Tibial nerve (tissue), 4 donors: ENCODE results near the gene ST8SIA5. TPM values are rescaled to one million over a fixed set of nuclear protein-coding genes. Genes with fewer than 3 reads are reported as not detected.

Experiments used
- DNase-seq, 2 donors: peaks; one replicate each; pipeline ENCODE4 v3.0.0-alpha.2; 2019; ENCODE audit warnings: low spot score in 2 of 2
- H3K27ac ChIP-seq, 4 donors: fragments of 200-600 bp; sonication (generic) in 3 of 4; one replicate each; pipeline ENCODE4 v1.5.1; 2017 to 2019; ENCODE audit warnings: mild to moderate bottlenecking in 1 of 4
- H3K27me3 ChIP-seq, 2 donors: fragments of 200-600 bp; sonication (generic) in 1 of 2; one replicate each; pipeline versions ENCODE4 v1.5.1 to v1.6.0; 2017 to 2019
- H3K36me3 ChIP-seq, 3 donors: fragments of 200-600 bp; sonication (generic); one replicate each; pipeline ENCODE4 v1.5.1; 2018 to 2019
- H3K4me1 ChIP-seq, 4 donors: fragments of 200-600 bp; sonication (generic) in 3 of 4; one replicate each; pipeline ENCODE4 v1.5.1; 2017 to 2019
- H3K4me3 ChIP-seq, 4 donors: fragments of 200-600 bp; sonication (generic) in 3 of 4; one replicate each; pipeline ENCODE4 v1.5.1; 2017 to 2019; ENCODE audit warnings: mild to moderate bottlenecking in 1 of 4, moderate library complexity in 1 of 4
- H3K9me3 ChIP-seq, 4 donors: fragments of 200-600 bp; sonication (generic) in 3 of 4; one replicate each; pipeline ENCODE4 v1.5.1; 2017 to 2019
- CTCF ChIP-seq, 5 experiments: fragments of 200-600 bp in 3 of 5; fragments of 450-650 bp in 2 of 5; sonication (generic) in 3 of 5; IDR thresholded peaks; one replicate each; pipeline ENCODE4 v1.5.1; 2016 to 2019; ENCODE audit warnings: antibody characterized with exemption in 5 of 5, mild to moderate bottlenecking in 3 of 5, moderate library complexity in 2 of 5
- EP300 ChIP-seq, 2 donors: sonication (generic); formaldehyde crosslinking; IDR thresholded peaks; one replicate each; pipeline ENCODE4 v1.6.1; 2017; ENCODE audit warnings: antibody characterized with exemption in 2 of 2, mild to moderate bottlenecking in 1 of 2
- POLR2A ChIP-seq, 2 donors: fragments of 450-650 bp; IDR thresholded peaks; one replicate each; pipeline ENCODE4 v1.6.1; 2017; ENCODE audit warnings: antibody characterized with exemption in 2 of 2, mild to moderate bottlenecking in 2 of 2, moderate library complexity in 2 of 2
- WGBS, 2 donors: methylation state at CpG; one replicate each; pipeline ENCODE4 v1.1.5; 2018; 5-methylcytosine and 5-hydroxymethylcytosine counted together
- total RNA-seq, 4 donors: library from RNA; depleted of rRNA; stranded (reverse); fragments of >200 nt; gene quantifications; one replicate each; pipeline ENCODE4 v1.1.0, GENCODE V29; 2016

Gene ST8SIA5
- total RNA-seq, 4 donors from 2014 or later = not detected

GRCh38 chr18:46659484-46659883 is 97.4 kb downstream of the ST8SIA5 start:
- Histone ChIP-seq H3K36me3 (no peaks in the 10 kb centered on the region), H3K27me3 (no peaks in the 10 kb centered on the region), H3K9me3 (no peaks in the 10 kb centered on the region), H3K27ac (no peak overlapping the region), H3K4me1 (no peaks in the 10 kb centered on the region), H3K4me3 (no peak overlapping the region)
- DNase-seq = no peak
- WGBS, 2 donors = 93 to 95% methylated on average over 3 of the region's 3 CpGs
- TF ChIP-seq EP300 (IDR thresholded peaks at IDR 0.05) (no peak), CTCF (IDR thresholded peaks at IDR 0.05) (no peak), POLR2A (IDR thresholded peaks at IDR 0.05) (no peak)

- Histone ChIP-seq H3K4me1 (no peaks in the 10 kb centered on the region), H3K9me3 (no peaks in the 10 kb centered on the region), H3K27ac (no peak within 1 kb of the TSS), H3K36me3 (no peaks in the 10 kb centered on the region), H3K27me3 (no peaks in the 10 kb centered on the region), H3K4me3 (no peak within 1 kb of the TSS)
- WGBS, 2 donors = 77 to 79% methylated on average over 25 of the region's 25 CpGs
- DNase-seq = no peak
- TF ChIP-seq EP300 (IDR thresholded peaks at IDR 0.05) (no peak), CTCF (IDR thresholded peaks at IDR 0.05) (no peak), POLR2A (IDR thresholded peaks at IDR 0.05) (no peak)
These were observed 99.5 kb downstream of the ST8SIA5 start, which contains the start of gene LOXHD1 for GRCh38 chr18:46657115-46657955. TSS of gene LOXHD1 (minus strand) at chr18:46657220. CDS start at chr18:46657033, 187 bp downstream.

GRCh38 chr18:46656326-46657114 is 100.3 kb downstream of the ST8SIA5 start:
- Histone ChIP-seq H3K27me3 (no peaks in the 10 kb centered on the region), H3K36me3 (no peaks in the 10 kb centered on the region), H3K9me3 (no peaks in the 10 kb centered on the region), H3K27ac (no peak overlapping the region), H3K4me3 (no peak overlapping the region), H3K4me1 (no peaks in the 10 kb centered on the region)
- TF ChIP-seq CTCF (IDR thresholded peaks at IDR 0.05) = no peak
- no peak for TF ChIP-seq POLR2A (IDR thresholded peaks at IDR 0.05)
- no peak for TF ChIP-seq EP300 (IDR thresholded peaks at IDR 0.05)
- DNase-seq = no peak
- 77 to 79% methylated on average over 26 to 27 of the region's 27 CpGs for WGBS, 2 donors

- no peak overlapping the region for H3K27ac ChIP-seq
- H3K36me3 ChIP-seq = no peaks in the 10 kb centered on the region
- no peak overlapping the region for H3K4me3 ChIP-seq
- no peak for DNase-seq
- H3K27me3 ChIP-seq = no peaks in the 10 kb centered on the region
- TF ChIP-seq POLR2A (IDR thresholded peaks at IDR 0.05) = no peak
- no peak for TF ChIP-seq CTCF (IDR thresholded peaks at IDR 0.05)
- TF ChIP-seq EP300 (IDR thresholded peaks at IDR 0.05) = no peak
- H3K4me1 ChIP-seq = no peaks in the 10 kb centered on the region
- H3K9me3 ChIP-seq = no peaks in the 10 kb centered on the region
These were observed 104.5 kb downstream of the ST8SIA5 start for GRCh38 chr18:46652372-46652771.

- WGBS, 2 donors = 68 to 82% methylated on average over 4 of the region's 4 CpGs
- H3K27ac ChIP-seq = no peak overlapping the region
- H3K4me3 ChIP-seq = no peak overlapping the region
- H3K9me3 ChIP-seq = no peaks in the 10 kb centered on the region
- no peaks in the 10 kb centered on the region for H3K27me3 ChIP-seq
- no peak for TF ChIP-seq POLR2A (IDR thresholded peaks at IDR 0.05)
- TF ChIP-seq CTCF (IDR thresholded peaks at IDR 0.05) = no peak
- TF ChIP-seq EP300 (IDR thresholded peaks at IDR 0.05) = no peak
- no peaks in the 10 kb centered on the region for H3K4me1 ChIP-seq
- DNase-seq = no peak
- no peaks in the 10 kb centered on the region for H3K36me3 ChIP-seq
These were observed 106.2 kb downstream of the ST8SIA5 start for GRCh38 chr18:46650681-46651080.
